Measurements from ENCODE around the gene CDKN1A.
"Not testable (repeated sequence)": the region's sequence is repeated elsewhere in the genome, so short reads cannot be mapped to it uniquely, and the experiment has no call there.

CDKN1A gene

GRCh38 chr6:36722879-36723278 is 44.4 kb downstream of the CDKN1A start:
- Histone ChIP-seq H3K27ac (ENCODE audit: extremely low read depth, low read depth, low read length) (no peak overlapping the region), H3K4me1 (ENCODE audit: control insufficient read depth, insufficient read depth, low read length) (no peaks in the 10 kb centered on the region), H3K36me3 (ENCODE audit: control insufficient read depth in 2 of 2, insufficient read depth in 1 of 2, low read length in 2 of 2) (no peaks in the 10 kb centered on the region), H3K9me3 (ENCODE audit: control insufficient read depth, insufficient read depth, low read depth, low read length) (no peaks in the 10 kb centered on the region), H3K4me3 (ENCODE audit: low read depth, low read length) (no peak overlapping the region)
- CTCF ChIA-PET: interaction anchor here (0.6 to 5.4 kb wide), 6 partner anchors 40 to 215 kb away, joined by 3 to 50 read pairs (median 8); no protein-coding TSS in a partner anchor
- TF ChIP-seq ZFP37 (tag by site-specific recombination; IDR thresholded peaks at IDR 0.05): no peak
- no peak for TF ChIP-seq ZNF292 (tag by site-specific recombination; IDR thresholded peaks at IDR 0.05; ENCODE audit: borderline replicate concordance, low read depth)
- no peak for TF ChIP-seq ZBTB20 (tag by site-specific recombination; IDR thresholded peaks at IDR 0.05)
- no peak for TF ChIP-seq KLF9 (tag by site-specific recombination; IDR thresholded peaks at IDR 0.05; ENCODE audit: low read depth)
- no peak for TF ChIP-seq ZNF518A (tag by site-specific recombination; conservative IDR thresholded peaks at IDR 0.05; ENCODE audit: low read depth)
- TF ChIP-seq BCL11A (tag by site-specific recombination; IDR thresholded peaks at IDR 0.05; ENCODE audit: low read depth): no peak
- no peak for TF ChIP-seq ZNF280D (tag by site-specific recombination; IDR thresholded peaks at IDR 0.05)
- no peak for TF ChIP-seq SP2 (tag by site-specific recombination; IDR thresholded peaks at IDR 0.05)
- no peak for TF ChIP-seq FEZF1 (tag by site-specific recombination; IDR thresholded peaks at IDR 0.05)
- no peak for TF ChIP-seq ZNF777 (tag by site-specific recombination; IDR thresholded peaks at IDR 0.05; ENCODE audit: borderline replicate concordance)
- TF ChIP-seq PRDM4 (tag by site-specific recombination; IDR thresholded peaks at IDR 0.05): no peak
- TF ChIP-seq ZBTB10 (tag by site-specific recombination; IDR thresholded peaks at IDR 0.05): no peak
- TF ChIP-seq ZBTB7A (tag by site-specific recombination; IDR thresholded peaks at IDR 0.05; ENCODE audit: low read depth): no peak
- POLR2A ChIA-PET: interaction anchor here (0.7 to 1.3 kb wide), 2 partner anchors 44 to 108 kb away, joined by 3 to 4 read pairs; partner anchors contain the start of gene CDKN1A

- H3K27ac ChIP-seq (ENCODE audit: extremely low read depth, low read depth, low read length); H3K36me3 ChIP-seq (ENCODE audit: control insufficient read depth in 2 of 2, insufficient read depth in 1 of 2, low read length in 2 of 2); H3K9me3 ChIP-seq (ENCODE audit: control insufficient read depth, insufficient read depth, low read depth, low read length); H3K4me3 ChIP-seq (ENCODE audit: low read depth, low read length); H3K4me1 ChIP-seq (ENCODE audit: control insufficient read depth, insufficient read depth, low read length): not testable (repeated sequence)
- POLR2A ChIA-PET: interaction anchor here (0.7 to 2.0 kb wide), 3 partner anchors 45 to 109 kb away, joined by 4 to 8 read pairs (median 4); partner anchors contain the start of gene CDKN1A
- CTCF ChIA-PET: interaction anchor here (0.6 to 5.4 kb wide), 31 partner anchors 8 to 346 kb away, joined by 3 to 50 read pairs (median 5); no protein-coding TSS in a partner anchor
Observed at GRCh38 chr6:36723992-36724391, 45.5 kb downstream of the CDKN1A start.
